NCI-H2107 (cell line): ENCODE results near the gene NCL.
"Not testable (repeated sequence)": the region's sequence is repeated elsewhere in the genome, so short reads cannot be mapped to it uniquely, and the experiment has no call there.

Source experiments
- DNase-seq: peaks from one replicate; lab custom pipeline; 2025; lab: John Stamatoyannopoulos, UW

NCL gene

DNA sequence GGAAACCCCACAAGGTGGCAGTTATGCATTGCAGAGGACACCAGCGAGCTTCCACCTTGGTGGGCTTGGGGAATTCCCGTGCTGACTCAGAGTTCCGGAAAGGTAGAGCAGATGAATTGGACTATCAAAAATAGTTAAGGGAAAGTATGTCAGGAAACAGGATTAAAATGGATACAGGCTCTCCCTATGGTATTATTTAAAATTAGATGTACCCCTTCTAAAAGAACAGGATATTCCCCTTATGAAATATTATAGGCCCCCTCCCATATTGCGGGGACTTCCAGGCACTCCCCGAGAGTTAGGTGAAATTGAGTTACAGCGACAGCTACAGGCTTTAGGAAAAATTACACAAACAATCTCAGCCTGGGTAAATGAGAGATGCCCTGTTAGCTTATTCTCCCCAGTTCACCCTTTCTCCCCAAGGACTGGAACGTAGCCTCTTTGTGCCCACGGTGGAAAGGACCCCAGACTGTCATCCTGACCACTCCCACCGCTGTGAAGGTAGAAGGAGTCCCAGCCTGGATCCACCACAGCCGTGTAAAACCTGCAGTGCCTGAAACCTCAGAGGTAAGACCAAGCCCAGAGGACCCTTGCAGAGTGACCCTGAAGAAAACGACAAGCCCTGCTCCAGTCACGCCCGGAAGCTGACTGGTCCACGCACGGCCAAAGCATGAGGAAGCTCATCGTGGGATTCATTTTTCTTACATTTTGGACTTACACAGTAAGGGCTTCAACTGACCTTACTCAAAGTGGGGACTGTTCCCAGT is 58.5 kb downstream of the NCL start:
- DNase-seq, result not testable (repeated sequence)

DNA sequence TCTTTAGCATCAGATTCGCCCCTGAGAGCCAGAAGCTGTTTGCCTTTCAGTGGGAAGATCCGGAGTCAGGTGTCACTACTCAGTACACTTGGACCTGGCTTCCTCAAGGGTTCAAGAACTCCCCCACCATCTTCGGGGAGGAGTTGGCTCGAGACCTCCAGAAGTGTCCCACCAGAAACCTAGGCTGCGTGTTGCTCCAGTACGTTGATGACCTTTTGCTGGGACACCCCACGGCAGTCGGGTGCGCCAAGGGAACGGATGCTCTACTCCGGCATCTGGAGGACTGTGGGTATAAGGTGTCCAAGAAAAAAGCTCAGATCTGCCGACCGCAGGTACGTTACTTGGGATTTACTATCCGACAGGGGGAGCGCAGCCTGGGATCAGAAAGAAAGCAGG is 60.1 kb downstream of the NCL start:
- DNase-seq, result not testable (repeated sequence)
